Erythroblast (primary cell): ENCODE results near the gene PML.
"Not testable (repeated sequence)": the region's sequence is repeated elsewhere in the genome, so short reads cannot be mapped to it uniquely, and the experiment has no call there.

ENCODE experiments used
- DNase-seq, 2 experiments: peaks; one replicate each; lab custom pipeline; 2025; lab: John Stamatoyannopoulos, UW
- GATA1 ChIP-seq: IDR thresholded peaks from 2 replicates; pipeline ENCODE4 v1.6.1; 2011; ENCODE audit warnings: low read depth, mild to moderate bottlenecking, control low read depth, low read length, moderate library complexity
- POLR2A ChIP-seq: IDR thresholded peaks from 2 replicates; pipeline ENCODE4 v1.6.1; 2011; ENCODE audit warnings: mild to moderate bottlenecking, low read length

Gene PML

GRCh38 chr15:74040109-74040850 is 45.8 kb downstream of the PML start:
- no peak for DNase-seq
- TF ChIP-seq GATA1 (no peak), POLR2A (no peak)

- TF ChIP-seq GATA1 (no peak), POLR2A (no peak)
- DNase-seq = no peak
Observed at GRCh38 chr15:74041311-74041756, 46.8 kb downstream of the PML start.

GRCh38 chr15:74041777-74042435 is 47.4 kb downstream of the PML start:
- no peak for DNase-seq
- no peak for TF ChIP-seq GATA1
- TF ChIP-seq POLR2A = no peak

GRCh38 chr15:74042603-74043424 is 48.3 kb downstream of the PML start:
- TF ChIP-seq POLR2A (no peak), GATA1 (no peak)

GRCh38 chr15:74043425-74044266 is 49.1 kb downstream of the PML start:
- no peak for TF ChIP-seq POLR2A
- no peak for TF ChIP-seq GATA1
- no peak for DNase-seq

More at GRCh38 chr15:74042603-74043424, 48.3 kb downstream of the PML start:
- DNase-seq = no peak

GRCh38 chr15:74044267-74045110 is 50.0 kb downstream of the PML start:
- TF ChIP-seq GATA1 (no peak), POLR2A (no peak)
- DNase-seq = no peak

- no peak for DNase-seq
- TF ChIP-seq GATA1 (no peak), POLR2A (no peak)
Observed at GRCh38 chr15:74045184-74045583, 50.7 kb downstream of the PML start.

- DNase-seq = no peak
- TF ChIP-seq GATA1 (no peak), POLR2A (no peak)
Observed at GRCh38 chr15:74045636-74046274, 51.2 kb downstream of the PML start.

- TF ChIP-seq GATA1 = no peak
- TF ChIP-seq POLR2A = no peak
- no peak for DNase-seq
Observed at GRCh38 chr15:74046275-74046674, 51.8 kb downstream of the PML start.

- TF ChIP-seq POLR2A (no peak), GATA1 (no peak)
Observed at GRCh38 chr15:74050127-74050526, 55.6 kb downstream of the PML start.

GRCh38 chr15:74050556-74051234 is 56.2 kb downstream of the PML start:
- DNase-seq = no peak
- no peak for TF ChIP-seq POLR2A
- no peak for TF ChIP-seq GATA1

More at GRCh38 chr15:74050127-74050526, 55.6 kb downstream of the PML start:
- DNase-seq = no peak

GRCh38 chr15:74052271-74053260 is 58.0 kb downstream of the PML start:
- not testable (repeated sequence) for DNase-seq
